HG03460 (cell line): Measurements from ENCODE around the gene KRT85.

Experiments
- ATAC-seq: cut with Tn5 transposase; IDR thresholded peaks from one replicate; pipeline ENCODE4 v1.9.1; 2021; ENCODE audit not compliant: unreplicated experiment

KRT85 gene

DNA sequence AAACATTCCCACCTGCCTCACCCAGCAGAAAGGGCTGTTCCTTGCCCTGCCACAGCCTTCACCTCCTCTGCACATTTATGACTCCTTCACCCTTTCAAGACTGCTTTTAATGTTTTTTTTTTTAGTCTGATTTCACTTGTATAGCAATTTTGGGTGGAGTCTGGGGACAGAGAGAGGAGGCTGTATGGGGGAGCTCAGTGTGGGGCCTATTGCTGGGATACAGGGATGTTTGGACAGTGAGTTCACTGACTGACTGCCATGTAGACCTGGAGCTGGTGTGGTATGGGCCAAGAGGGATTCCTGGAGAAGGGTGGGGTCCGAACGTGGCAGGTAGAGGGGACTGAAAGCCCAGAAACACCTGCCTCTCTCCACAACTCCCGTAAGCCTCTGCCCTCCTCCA, 1.9 kb upstream of the KRT85 start:
- ATAC-seq, result no peak

DNA sequence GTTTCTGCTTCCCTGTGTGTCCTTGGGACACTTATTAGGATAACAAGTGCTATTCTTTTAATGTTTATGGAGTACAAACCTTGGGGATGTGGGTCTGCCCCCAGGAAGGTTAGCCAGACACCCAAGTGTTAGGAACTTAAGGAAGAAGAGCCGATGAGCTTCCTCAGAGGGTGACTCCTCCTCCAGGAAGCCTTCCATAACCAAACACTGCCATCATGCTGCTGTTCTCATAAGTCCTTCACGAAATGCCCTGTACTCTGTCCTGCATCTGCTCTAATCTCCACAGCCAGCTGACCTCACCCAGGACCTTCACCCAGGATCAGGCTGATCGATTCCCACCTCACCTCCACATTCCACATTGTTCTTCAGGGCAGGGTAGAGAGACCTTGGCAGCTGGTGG, 1.2 kb upstream of the KRT85 start:
- ATAC-seq, result no peak

DNA sequence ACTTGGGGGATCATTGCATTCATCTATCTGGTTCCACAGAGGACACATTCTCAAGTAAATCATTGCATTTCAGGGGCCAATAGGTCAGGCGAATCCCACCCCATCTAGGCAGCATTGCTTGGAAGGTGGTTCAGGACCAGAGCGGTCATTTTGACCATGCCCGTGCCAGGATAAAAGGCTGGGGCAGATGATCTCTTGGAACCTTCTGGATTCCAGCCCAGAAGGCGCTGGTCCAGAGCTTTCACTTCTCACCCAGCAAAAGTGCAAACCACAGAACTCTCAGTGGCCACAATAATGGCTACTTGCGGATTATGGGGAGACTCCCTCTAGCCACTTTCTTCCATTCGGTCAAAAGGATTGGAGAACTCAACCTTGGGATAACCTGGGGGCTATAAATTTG, 595 bp upstream of the KRT85 start:
- no peak for ATAC-seq

DNA sequence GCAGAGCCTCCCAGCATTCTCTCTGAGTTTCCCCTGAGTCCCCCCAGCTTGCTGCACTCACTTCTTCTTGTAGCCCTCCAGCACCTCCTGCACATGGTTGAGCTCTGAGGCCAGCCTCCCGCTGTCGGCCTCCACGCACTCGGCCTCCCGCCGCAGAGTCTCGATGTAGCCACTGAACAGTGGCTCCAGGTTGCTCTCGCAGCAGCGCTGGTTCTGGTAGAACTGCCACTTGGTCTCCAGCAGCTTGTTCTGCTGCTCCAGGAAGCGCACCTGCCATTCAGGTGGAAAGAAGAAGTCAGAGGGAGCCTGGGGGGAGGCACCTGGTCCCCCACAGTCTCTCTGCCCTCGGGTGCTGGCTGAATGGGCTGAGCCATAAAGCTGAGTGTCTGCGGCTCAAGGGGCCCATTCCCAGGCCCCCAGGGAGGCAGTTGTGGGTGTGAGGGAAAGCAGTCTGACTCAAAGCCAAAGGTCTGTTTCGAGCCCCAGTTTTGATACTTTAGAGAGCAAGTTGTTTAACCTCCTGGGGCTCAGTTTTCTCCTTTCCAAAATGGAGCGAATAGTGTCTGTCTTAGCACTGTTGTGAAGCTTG, 2.3 kb downstream of the KRT85 start:
- no peak for ATAC-seq

DNA sequence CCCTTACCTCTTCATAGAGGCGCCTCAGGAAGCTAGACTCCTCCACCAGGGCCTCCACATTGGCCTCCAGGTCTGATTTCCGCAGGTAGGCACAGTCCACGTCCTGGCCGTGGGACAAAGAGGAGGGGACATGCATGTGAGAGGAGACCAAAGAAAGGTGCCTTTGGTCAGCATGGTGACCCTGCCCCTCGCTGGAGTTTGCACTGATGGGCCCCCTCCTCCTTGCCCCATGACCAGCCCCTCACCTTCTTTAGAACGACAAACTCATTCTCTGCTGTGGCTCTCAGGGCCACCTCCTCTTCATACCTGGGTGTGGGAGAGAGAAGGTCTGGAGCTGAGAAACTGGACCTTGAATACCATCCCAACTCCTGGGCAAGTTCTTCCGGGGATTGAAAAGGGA, 3.2 kb downstream of the KRT85 start:
- ATAC-seq, result no peak

DNA sequence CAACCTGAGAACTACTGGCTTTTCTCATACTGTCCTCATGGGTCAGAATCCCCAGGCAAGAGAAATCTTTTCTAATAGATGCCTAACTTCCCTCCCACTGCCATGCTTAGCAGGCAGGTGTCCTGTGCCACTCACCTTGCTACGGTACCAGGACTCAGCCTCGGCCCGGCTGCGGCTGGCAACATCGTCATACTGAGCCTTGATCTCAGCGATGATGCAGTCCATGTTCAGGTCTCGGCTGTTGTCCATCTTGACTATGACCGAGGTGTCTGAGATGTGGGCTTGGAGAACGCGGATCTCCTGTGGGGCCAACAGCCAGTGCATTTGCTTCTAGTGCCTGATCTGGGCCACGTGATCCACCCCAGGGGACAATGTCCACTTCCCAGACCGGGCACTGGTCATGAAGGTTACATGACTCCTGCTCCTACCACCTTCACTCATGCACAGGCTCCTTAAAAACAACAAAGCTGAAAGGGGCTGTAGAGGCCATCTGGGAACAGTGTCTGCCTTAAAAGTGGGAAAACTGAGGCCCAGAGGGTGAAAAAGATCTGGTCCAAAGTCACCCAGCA, 4.1 kb downstream of the KRT85 start:
- ATAC-seq, result no peak

DNA sequence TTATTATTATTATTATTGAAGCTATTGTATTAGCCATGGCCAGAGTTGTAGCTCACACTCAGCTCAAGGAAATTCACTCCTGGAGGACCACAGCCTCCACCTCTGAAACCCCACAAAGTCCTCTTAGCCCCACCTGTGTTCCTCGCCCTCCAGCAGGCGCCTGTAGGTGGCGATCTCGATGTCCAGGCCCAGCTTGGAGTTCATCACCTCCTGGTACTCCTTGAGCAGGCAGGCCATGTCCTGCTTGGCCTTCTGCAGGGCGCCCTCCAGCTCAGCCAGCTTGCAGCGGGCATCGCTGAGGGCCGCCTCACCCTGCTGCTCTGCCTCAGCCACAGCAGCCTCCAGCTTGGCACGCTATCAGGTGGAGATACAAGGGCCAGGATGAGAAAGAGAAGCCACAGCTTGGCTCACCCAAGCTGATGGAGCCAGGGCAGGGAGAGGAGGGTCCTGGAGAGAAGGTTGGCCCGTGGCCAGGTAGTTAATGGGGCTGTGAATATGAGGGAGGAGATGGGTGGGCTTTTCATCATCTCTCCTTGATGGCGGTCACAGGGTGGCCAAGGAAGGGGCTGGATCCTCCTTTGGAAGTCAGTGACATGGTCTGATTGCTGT, 5.1 kb downstream of the KRT85 start:
- ATAC-seq, result no peak

DNA sequence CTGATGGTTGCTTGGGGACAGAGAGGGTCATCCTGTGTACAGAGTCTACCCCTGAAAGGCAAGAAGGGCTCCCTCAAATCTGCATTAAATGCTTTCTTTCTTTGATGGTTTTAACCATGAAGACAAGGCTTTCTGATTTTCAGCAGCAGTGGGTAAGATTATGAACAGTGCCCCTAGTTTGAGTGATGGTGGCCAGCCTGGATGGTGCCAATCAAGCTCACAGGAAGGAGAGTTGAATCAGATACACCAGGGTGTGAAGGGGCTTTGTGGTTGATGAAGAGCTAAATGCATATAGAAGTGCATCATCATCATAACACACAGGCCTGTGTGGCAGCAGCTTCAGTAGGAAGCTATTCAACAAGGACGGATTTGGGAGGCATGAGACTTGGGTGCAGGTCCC, 5.7 kb downstream of the KRT85 start:
- no peak for ATAC-seq

DNA sequence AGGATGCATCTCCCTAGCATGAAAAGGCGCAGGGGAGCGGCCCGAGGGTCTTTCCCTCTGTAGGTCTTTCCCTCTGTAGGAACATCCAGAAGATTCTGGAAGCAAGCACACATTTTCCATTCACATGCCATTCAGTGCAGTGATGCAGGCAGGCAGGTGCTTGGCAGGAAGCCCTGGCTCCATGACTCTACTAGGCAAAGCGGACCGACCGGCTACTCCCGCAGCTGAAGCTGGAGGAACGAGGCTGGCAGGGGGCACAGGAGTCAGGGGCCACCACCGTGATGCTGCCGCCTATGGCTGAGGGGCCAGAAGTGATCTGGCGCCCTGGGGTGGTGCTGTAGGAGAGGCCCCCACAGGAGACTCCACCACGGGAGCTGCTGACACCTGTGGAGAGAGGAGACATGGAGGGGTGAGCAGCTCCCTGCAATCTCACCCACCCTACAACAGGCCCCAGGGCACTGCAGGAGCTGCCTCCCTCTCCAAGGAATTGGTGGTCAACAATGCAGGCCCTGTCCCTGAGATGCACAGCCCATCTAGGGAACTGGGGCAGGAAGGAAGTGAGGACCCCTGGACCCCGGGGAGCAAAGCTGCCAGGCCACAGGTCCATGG, 6.5 kb downstream of the KRT85 start:
- ATAC-seq, result no peak

DNA sequence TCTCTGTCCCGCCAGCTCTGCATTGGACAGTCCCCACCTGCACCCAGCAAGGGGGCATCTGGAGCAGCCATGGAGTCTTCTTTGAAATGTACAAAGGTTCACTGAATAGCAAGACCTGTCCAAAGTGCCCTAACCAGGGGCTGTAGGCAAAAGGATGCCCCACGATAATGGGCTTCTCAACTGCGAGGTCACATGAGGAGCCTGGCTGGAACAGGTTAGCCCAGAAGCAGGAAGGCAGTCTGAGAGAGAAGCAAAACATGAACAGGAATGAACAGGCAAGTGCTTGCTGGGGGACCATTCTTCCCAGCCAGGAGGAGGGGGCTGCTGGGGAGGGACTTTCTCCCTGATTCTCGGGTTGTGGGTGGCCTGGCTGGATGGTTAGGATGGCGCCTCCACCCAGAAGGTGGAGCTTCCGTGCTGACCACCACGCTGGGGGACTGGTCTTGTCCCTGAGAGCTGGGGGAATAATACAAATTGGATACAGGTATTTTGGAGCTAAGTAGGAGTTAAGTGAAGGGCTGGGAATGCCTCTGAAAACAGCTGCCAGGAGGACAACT, 7.1 kb downstream of the KRT85 start:
- no peak for ATAC-seq

DNA sequence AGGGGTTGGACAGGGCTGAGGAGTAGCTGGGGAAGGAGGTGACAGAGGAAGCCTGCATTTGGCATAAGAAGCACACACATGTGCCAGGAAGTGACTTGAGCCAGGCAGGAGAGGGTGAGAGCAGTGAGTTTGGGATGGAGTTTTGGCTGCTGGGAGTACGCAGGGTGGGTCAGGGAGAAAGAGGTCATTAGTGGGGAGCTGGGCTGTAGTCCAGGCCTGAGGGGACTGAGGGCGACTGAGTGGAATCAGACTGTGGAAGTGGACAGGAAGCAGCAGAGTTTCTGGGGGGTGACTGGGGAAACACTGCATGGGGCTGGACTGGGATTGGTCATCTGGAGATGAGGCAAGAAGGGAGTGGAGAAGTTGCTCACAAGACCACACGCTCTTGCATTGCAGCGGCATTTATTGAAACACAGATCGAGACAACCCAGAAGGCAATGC, 7.6 kb downstream of the KRT85 start:
- ATAC-seq, result no peak

DNA sequence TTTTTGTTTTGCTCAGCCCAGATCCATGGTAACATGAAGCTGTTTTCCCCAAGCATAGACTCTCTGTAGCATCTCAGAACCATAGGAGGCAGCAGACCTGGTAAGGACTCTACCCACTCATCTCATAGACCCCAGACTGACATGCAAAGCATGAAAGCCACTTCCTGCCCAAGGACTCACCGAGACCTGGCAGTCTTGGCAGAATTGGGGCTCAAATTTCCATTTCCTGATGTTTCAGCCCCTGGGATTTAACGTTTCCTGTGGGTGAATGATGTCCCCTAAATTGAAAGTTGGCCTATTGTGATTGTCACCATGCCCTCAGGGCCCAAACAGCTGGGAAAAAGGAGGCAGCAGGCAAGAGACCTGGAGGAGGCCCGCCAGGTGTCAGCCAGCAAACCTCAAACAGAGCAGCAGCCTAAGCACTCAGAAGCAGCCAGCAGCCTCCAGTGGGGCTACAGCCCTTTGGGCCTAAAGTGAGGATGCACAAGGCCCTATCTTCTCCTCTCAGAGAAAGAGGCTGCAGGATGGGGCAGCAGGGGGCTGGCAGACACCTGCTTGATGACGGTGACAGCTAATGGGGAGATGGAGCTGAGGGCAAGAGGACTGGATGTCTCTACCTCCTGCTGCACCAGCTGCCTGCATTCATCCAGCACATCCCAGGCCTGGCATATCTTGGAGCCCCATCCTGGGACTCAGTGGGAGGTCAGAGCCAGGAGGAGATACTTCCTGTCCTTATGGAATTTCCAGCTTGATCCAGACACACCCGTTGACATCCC, 8.5 kb downstream of the KRT85 start:
- ATAC-seq, result peak; percentile 97

DNA sequence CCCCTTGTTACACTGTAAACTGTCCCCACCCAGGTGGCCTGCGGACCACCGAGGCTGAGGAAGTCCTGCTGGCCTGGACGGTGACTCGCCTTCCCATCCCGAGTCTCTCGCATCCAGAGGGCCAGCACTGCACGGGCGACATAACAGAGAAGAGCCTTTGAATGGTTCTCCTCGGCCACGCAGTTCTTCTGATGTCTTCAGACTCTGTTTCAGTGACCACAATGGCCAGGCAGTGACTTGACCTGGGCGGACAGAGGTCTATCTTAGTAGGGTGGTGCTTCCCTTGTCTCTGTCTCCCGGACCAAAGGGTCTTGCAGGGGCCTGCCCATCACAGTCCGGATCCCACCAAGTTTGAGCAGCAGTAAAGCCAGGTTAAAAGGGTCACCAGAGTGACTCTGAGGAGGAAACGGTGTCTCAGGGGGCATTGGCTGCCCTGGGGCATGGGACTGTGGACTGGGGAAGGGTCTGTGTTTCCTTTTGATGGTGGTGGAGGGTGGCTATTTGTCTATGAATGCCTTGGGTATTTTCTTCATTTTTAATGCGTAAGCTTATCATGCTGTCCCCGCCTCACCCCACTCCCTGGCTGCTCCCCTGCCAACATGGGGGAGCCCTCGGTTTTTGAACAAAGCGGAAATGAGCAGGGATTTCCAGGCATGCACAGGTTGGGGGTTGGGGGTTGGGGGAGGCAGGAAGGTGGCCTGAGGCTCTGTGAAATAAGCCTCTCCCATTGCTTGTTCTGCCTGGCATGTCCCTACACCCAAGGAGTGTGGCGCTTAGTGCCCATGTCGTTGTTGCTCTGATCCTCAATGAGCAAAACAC, 10.3 kb downstream of the KRT85 start:
- no peak for ATAC-seq

DNA sequence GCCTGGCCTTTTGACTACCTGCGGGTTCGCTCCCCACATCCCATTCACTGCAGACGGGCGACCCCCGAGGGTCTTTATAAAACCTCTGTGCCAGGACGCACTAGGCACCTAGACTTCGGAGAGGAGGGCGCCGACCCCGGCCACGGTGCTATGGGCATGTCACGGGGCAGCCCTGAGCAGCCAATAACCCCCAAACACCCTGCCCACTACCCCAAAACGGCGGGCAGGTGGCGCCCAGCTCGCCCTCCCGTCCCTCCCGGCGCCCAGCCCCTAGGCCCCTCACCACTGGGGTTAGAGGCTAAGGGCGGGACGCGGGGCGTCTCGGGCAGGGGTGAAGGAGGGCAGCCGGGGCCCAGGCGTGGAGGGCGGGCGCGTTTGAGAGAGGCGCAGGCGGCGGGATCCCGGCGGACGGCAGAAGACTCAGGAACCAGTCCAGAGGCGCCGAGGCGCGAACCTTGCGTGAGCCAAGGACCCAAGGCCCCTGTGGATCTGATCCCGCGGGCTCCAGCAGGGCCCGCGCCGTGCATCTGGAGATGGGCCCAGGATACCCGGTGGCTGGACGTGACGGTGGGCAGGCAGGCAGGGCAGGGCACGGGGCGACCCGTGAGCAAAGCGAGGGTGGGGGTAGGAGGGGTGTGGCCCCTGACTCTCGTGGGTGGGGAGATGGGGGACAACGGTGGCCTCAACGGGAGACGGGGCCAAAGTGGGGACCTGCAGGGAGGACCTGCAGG, 11.1 kb downstream of the KRT85 start:
- ATAC-seq, result no peak

DNA sequence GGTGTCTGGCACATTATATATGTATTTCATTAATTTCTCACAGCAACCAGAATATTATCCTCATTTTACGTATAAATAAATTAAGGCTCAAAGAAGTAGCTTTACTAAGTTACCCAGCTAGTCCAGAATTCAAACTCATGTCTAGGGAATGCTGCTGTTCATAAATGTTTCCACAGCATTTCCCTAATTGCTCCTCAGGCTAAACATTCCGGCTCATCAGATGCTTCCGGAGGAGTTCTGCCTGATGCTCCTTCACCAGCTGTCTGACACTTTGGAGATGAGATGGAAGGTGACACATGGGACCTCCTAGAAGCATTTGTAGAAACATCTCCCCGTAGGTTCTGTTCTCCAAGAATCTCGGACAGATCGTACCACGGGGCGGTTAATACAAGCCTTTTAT, 12.1 kb downstream of the KRT85 start:
- no peak for ATAC-seq

DNA sequence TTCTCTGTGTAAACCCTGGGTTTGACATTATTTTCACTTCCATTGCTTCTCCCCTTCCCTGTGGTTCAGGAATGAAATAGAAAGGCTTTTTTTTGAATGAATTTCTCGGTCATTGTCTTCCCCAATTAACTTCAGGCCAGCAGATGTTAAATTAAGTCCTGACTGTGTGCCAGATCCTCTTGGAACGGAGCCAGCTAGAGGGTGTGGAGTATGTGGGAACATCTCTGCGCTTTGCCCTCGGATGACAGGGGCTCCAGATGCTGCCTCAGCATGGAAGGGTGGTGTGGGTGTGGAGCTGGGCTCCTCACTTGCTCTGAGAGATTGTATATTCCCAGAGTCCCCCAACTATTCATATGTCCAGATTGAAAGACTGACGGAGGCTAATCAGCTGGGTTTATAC, 13.1 kb downstream of the KRT85 start:
- no peak for ATAC-seq

DNA sequence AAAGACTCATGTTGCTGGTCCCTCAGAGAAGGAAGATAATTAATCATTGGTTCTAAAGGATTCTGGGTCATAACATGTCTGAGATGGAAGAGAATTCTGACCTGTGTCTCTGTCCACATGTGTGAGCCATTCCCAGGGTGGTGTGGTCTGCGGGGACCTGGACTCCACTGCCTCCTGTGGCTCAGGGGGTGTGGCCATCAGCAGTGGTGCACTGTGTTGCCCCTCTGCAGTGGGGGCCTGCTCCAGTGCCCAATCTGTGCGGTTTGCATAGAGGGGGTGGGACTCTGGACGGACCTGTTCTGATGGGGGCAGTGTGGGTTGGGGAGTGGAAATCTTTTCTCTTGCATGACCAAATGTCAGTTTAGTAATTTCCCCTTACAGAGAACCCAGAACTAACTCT, 13.5 kb downstream of the KRT85 start:
- ATAC-seq, result no peak

DNA sequence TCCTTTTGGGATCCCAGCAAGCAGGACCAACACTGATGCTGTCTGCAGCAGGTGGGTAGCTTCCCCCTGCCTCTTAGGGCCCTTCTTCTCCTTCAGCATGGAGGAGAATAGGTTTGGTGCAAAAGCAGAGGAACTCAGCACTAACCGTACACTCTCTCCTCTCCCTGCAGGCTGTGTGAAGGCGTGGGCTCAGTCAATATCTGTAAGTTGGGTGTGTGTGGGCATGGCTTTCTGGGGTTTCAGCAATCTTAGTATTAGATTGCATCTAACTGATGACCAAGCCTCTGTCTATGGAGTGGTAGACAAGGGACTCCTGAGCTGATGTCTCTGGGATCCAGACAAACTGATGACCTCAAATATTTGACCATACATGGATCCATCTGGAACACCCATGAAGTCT, 14.3 kb downstream of the KRT85 start:
- no peak for ATAC-seq

DNA sequence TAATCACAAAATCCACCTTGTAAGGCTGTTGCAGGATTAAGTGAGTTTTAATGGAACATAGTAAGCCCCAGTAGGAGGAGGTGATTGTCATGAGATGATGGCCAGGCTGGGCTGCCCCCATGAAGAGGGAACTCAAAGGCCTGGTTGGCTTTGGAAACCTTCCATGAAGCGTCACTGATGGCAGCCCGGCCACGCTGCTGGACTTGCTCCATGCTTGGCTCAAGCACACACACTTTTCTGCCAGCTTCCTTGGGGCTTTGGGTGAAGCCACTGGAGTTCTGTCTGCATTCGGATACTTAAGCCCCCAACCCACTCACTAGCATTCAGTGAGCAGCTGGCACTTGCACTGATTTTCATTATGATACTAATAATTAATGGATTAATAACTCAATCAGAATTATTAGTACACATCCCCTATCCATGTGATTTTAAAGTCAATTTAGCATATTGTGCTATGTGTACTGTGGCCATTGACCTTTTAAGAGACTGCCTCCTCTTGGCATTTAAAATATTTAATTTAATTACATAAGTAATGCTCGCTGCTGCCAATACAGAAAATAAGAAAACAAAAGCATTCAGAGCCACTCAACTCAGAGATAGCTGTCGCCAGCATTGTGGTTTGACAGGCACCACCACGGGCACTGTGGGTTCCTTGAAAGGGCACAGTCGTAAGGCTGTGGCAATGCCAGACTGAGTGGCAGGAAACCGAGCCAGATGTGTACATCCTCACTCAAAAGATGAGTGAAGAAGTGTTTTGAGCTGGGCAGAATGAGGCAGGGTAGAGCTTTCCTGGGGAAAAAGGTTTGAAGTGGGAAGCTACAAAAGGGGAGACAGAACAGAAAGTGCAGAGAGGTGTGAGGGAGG, 15.9 kb downstream of the KRT85 start:
- ATAC-seq, result no peak
